ENCODE results near the gene HTD2. TPM values are rescaled to one million over a fixed set of nuclear protein-coding genes. Genes with fewer than 3 reads are reported as not detected.

The HTD2 gene
- total and polyA plus RNA-seq, 2 of the 4 experiments (the other 2 are of a cell fraction) = 6.4 to 13.3 TPM

- peaks cover 21% of the 10 kb centered on the region for H3K4me1 ChIP-seq (ENCODE audit: control insufficient read depth, insufficient read depth, low read length)
- no peak overlapping the region for H3K23ac ChIP-seq (ENCODE audit: low read depth, low read length)
- no peaks in the 10 kb centered on the region for H3K27me3 ChIP-seq (ENCODE audit: control insufficient read depth, insufficient read depth, low read length)
- peak overlapping the region; percentile 42 for H3K4ac ChIP-seq (ENCODE audit: low read depth, low read length)
- H3K79me1 ChIP-seq (ENCODE audit: low read depth in 1 of 2, low read length in 2 of 2) = peaks cover 30 to 78% of the 10 kb centered on the region in 2 experiments
- TF ChIP-seq CEBPB (IDR thresholded peaks at IDR 0.05; ENCODE audit: low read depth, low read length) = peak; percentile 87
- 0 out of 2 replicates have a peak, but pooled peaks have one; percentile 6 for TF ChIP-seq CTCF (conservative IDR thresholded peaks at IDR 0.05; ENCODE audit: low read depth, low read length)
- TF ChIP-seq MAZ (IDR thresholded peaks at IDR 0.05; ENCODE audit: borderline replicate concordance, low read depth, low read length) = no peak
- H3K4me3 ChIP-seq (ENCODE audit: insufficient read depth, low read depth, low read length) = no peak overlapping the region
- DNase-seq (peak; percentile 39), ATAC-seq (ENCODE audit: low read depth) (no peak; the same call in none of the 2 replicates)
- no peak overlapping the region for H2AFZ ChIP-seq (replicated peaks; ENCODE audit: low read length, poor library complexity)
- ChIA-PET POLR2A (ENCODE audit: unreplicated experiment) (interaction anchor here (0.6 kb wide), 1 partner anchor 9 kb away, joined by 4 read pairs; no protein-coding TSS in a partner anchor), CTCF (interaction anchor here (0.6 to 1.0 kb wide), 2 partner anchors 9 to 452 kb away, joined by 4 read pairs; no protein-coding TSS in a partner anchor)
- H2BK15ac ChIP-seq (ENCODE audit: low read depth, low read length) = 0 out of 3 replicates have a peak overlapping the region, but pooled peaks have one; percentile 54
- H2BK120ac ChIP-seq (ENCODE audit: low read depth, low read length) = peak overlapping the region; percentile 35; the same call in 1 of the 2 replicates
- intact Hi-C loops (cut with micrococcal nuclease) = loop anchor here (5.0 kb wide), 1 partner anchor 33 kb away; no protein-coding TSS in a partner anchor
- H4K20me1 ChIP-seq (ENCODE audit: insufficient read depth, low read length) = peaks cover 27% of the 10 kb centered on the region; the same call in 1 of the 2 replicates
- H4K8ac ChIP-seq (ENCODE audit: low read depth in 2 of 2, low read length in 2 of 2) = peak overlapping the region in 1 of 2 experiments; percentile 17; a peak in 1 of 4 replicates
- H2BK5ac ChIP-seq (ENCODE audit: low read depth, low read length, poor library complexity, severe bottlenecking) = no peak overlapping the region
- no peak overlapping the region for H3K4me2 ChIP-seq (ENCODE audit: low read depth, low read length)
- WGBS, 2 experiments (ENCODE audit: extremely low coverage in 2 of 2, insufficient read length in 1 of 2) = 78% methylated on average over 2 of the region's 8 CpGs; no CpG with 5 or more reads in 1 of the 2 experiments
- no peak overlapping the region for H4K5ac ChIP-seq (ENCODE audit: low read depth, low read length)
- peaks cover 4% of the 10 kb centered on the region; the same call in 1 of the 2 replicates for H3K36me3 ChIP-seq (ENCODE audit: control insufficient read depth, insufficient read depth, low read length)
- no TSS peak for BruUV-seq (replicated peaks)
- H3K18ac ChIP-seq (ENCODE audit: low read depth, low read length) = no peak overlapping the region
- H2AK5ac ChIP-seq (ENCODE audit: low read depth, low read length) = peak overlapping the region; percentile 37
- no peak overlapping the region for H3K27ac ChIP-seq (ENCODE audit: insufficient read depth, low read length)
- peaks cover 23% of the 10 kb centered on the region for H3K9me1 ChIP-seq (ENCODE audit: insufficient read depth, low read length)
- in situ Hi-C loops (cut with MboI; ENCODE audit: low sequenced_read_pairs) = no loop called here
- peak overlapping the region; percentile 62; the same call in 1 of the 2 replicates for H4K91ac ChIP-seq (ENCODE audit: insufficient read depth, low read depth, low read length)
- H3K9ac ChIP-seq (ENCODE audit: low read depth, low read length) = no peak overlapping the region
- peak overlapping the region; percentile 60 for H3K14ac ChIP-seq (replicated peaks; ENCODE audit: low read depth, low read length)
- no peak overlapping the region for H3K56ac ChIP-seq (ENCODE audit: extremely low read depth, insufficient read depth, low read length)
- H2AK9ac ChIP-seq (replicated peaks; ENCODE audit: low read depth, low read length, poor library complexity) = peak overlapping the region; percentile 75
- H2BK20ac ChIP-seq (ENCODE audit: low read depth, low read length) = peak overlapping the region; percentile 60
- dilution Hi-C loops (cut with HindIII; ENCODE audit: low sequenced_read_pairs, unreplicated experiment) = no loop called here
- no peaks in the 10 kb centered on the region for H3K9me3 ChIP-seq (ENCODE audit: control insufficient read depth, insufficient read depth, low read length)
Observed at GRCh38 chr3:58353722-58354553, 47.6 kb downstream of the HTD2 start.

Measured in IMR-90 (cell line).